Activated CD4-positive, alpha-beta memory T cell treated with anti-CD3 and anti-CD28 coated beads for 36 hours (primary cell): ENCODE data around the gene TMLHE. TPM values are rescaled to one million over a fixed set of nuclear protein-coding genes. Genes with fewer than 3 reads are reported as not detected.
"Not testable (repeated sequence)": the region's sequence is repeated elsewhere in the genome, so short reads cannot be mapped to it uniquely, and the experiment has no call there.

Experiments used
- CTCF ChIA-PET: fragments of 350-600 bp; sonication (Branson Sonifier 250); formaldehyde crosslinking; loops from one replicate; lab custom pipeline; 2021; ENCODE audit warnings: antibody characterized with exemption, inconsistent platforms; lab: Charles Lee
- POLR2A ChIA-PET: fragments of 350-600 bp; sonication (Branson Sonifier 250); formaldehyde crosslinking; loops from one replicate; lab custom pipeline; 2021; ENCODE audit warnings: antibody characterized with exemption; lab: Charles Lee
- DNase-seq: peaks from one replicate; pipeline ENCODE4 v3.0.0-alpha.2; 2020
- H3K27ac Mint-ChIP-seq: one replicate; pipeline ENCODE4 v1.8.0; 2021; ENCODE audit warnings: mixed read lengths
- H3K27me3 Mint-ChIP-seq: one replicate; pipeline ENCODE4 v1.8.0; 2021; ENCODE audit warnings: mixed read lengths
- H3K36me3 Mint-ChIP-seq: one replicate; pipeline ENCODE4 v1.8.0; 2021; ENCODE audit warnings: mixed read lengths
- H3K4me1 Mint-ChIP-seq: one replicate; pipeline ENCODE4 v1.8.0; 2021; ENCODE audit warnings: low read depth, mixed read lengths
- H3K4me3 Mint-ChIP-seq: one replicate; pipeline ENCODE4 v1.8.0; 2021; ENCODE audit warnings: mild to moderate bottlenecking, mixed read lengths
- H3K9me3 Mint-ChIP-seq: one replicate; pipeline ENCODE4 v1.8.0; 2021; ENCODE audit warnings: mixed read lengths
- intact Hi-C: fragments of 100-400 bp; cut with micrococcal nuclease; formaldehyde crosslinking; loops from one replicate; pipeline ENCODE4 v1.15.1; 2023
- total RNA-seq, 2 experiments: library from RNA; stranded (reverse); gene quantifications; one replicate each; pipeline ENCODE4 v1.2.3, GENCODE V29; 2021

Gene TMLHE
- total RNA-seq = 10 to 100 TPM; 13.3 to 13.9 TPM

- peak; percentile 75 for DNase-seq
- CTCF ChIA-PET = no interaction called here
- Mint-ChIP-seq H3K4me3 (peak within 1 kb of the TSS; percentile 91), H3K36me3 (peaks cover 3% of the 10 kb centered on the region), H3K27me3 (no peaks in the 10 kb centered on the region), H3K27ac (peak within 1 kb of the TSS; percentile 95), H3K4me1 (peaks cover 29% of the 10 kb centered on the region), H3K9me3 (no peaks in the 10 kb centered on the region)
- intact Hi-C loops = loop anchor here (1.0 kb wide), 1 partner anchor 20 kb away; no protein-coding TSS in a partner anchor
- POLR2A ChIA-PET = no interaction called here
These were observed at the start of gene TMLHE, which contains the start of gene SPRY3 for GRCh38 chrX:155612312-155613224. Gene TMLHE, minus strand, starts transcription at chrX:155612952. Its CDS starts 67,676 bp downstream, at chrX:155545276. Gene SPRY3, plus strand, starts transcription at chrX:155612586.

GRCh38 chrX:155662282-155662681, 49.5 kb upstream of the TMLHE start:
- Mint-ChIP-seq H3K27me3 (no peaks in the 10 kb centered on the region), H3K4me1 (no peaks in the 10 kb centered on the region), H3K9me3 (peaks cover 15% of the 10 kb centered on the region), H3K36me3 (peaks cover 2% of the 10 kb centered on the region), H3K27ac (no peak overlapping the region), H3K4me3 (no peak overlapping the region)
- CTCF ChIA-PET = no interaction called here
- intact Hi-C loops = no loop called here
- no peak for DNase-seq
- POLR2A ChIA-PET = no interaction called here

- H3K4me1 Mint-ChIP-seq = no peaks in the 10 kb centered on the region
- H3K9me3 Mint-ChIP-seq = no peaks in the 10 kb centered on the region
- H3K36me3 Mint-ChIP-seq = no peaks in the 10 kb centered on the region
- no peak overlapping the region for H3K4me3 Mint-ChIP-seq
- DNase-seq = no peak
- no peak overlapping the region for H3K27ac Mint-ChIP-seq
- intact Hi-C loops = no loop called here
- H3K27me3 Mint-ChIP-seq = peaks cover 4% of the 10 kb centered on the region
- ChIA-PET CTCF (no interaction called here), POLR2A (no interaction called here)
These were observed 32.4 kb upstream of the TMLHE start for GRCh38 chrX:155645180-155645579.

- Mint-ChIP-seq H3K9me3 (no peaks in the 10 kb centered on the region), H3K36me3 (no peaks in the 10 kb centered on the region), H3K27me3 (peaks cover 4% of the 10 kb centered on the region), H3K27ac (no peak overlapping the region), H3K4me1 (no peaks in the 10 kb centered on the region), H3K4me3 (no peak overlapping the region)
- intact Hi-C loops = no loop called here
- DNase-seq = no peak
- CTCF ChIA-PET = no interaction called here
- POLR2A ChIA-PET = no interaction called here
These were observed 30.5 kb upstream of the TMLHE start for GRCh38 chrX:155643240-155643639.

GRCh38 chrX:155641371-155641770, 28.6 kb upstream of the TMLHE start:
- POLR2A ChIA-PET, CTCF ChIA-PET: not testable (repeated sequence)

GRCh38 chrX:155637714-155638113, 25.0 kb upstream of the TMLHE start:
- peaks cover 2% of the 10 kb centered on the region for H3K4me1 Mint-ChIP-seq
- H3K27me3 Mint-ChIP-seq = peaks cover 4% of the 10 kb centered on the region

More at GRCh38 chrX:155641371-155641770, 28.6 kb upstream of the TMLHE start:
- peak overlapping the region; percentile 65 for H3K4me3 Mint-ChIP-seq
- H3K4me1 Mint-ChIP-seq, H3K27me3 Mint-ChIP-seq, H3K36me3 Mint-ChIP-seq, H3K9me3 Mint-ChIP-seq, intact Hi-C loops, DNase-seq, H3K27ac Mint-ChIP-seq: not testable (repeated sequence)

GRCh38 chrX:155635019-155635418, 22.3 kb upstream of the TMLHE start:
- POLR2A ChIA-PET, H3K4me1 Mint-ChIP-seq, H3K27me3 Mint-ChIP-seq, H3K27ac Mint-ChIP-seq, DNase-seq, H3K4me3 Mint-ChIP-seq, CTCF ChIA-PET, intact Hi-C loops, H3K36me3 Mint-ChIP-seq: not testable (repeated sequence)
- peaks cover 12% of the 10 kb centered on the region for H3K9me3 Mint-ChIP-seq

More at GRCh38 chrX:155637714-155638113, 25.0 kb upstream of the TMLHE start:
- intact Hi-C loops = no loop called here
- DNase-seq = no peak
- ChIA-PET POLR2A (no interaction called here), CTCF (no interaction called here)
- H3K36me3 Mint-ChIP-seq = no peaks in the 10 kb centered on the region
- H3K4me3 Mint-ChIP-seq = no peak overlapping the region
- peaks cover 4% of the 10 kb centered on the region for H3K9me3 Mint-ChIP-seq
- H3K27ac Mint-ChIP-seq = no peak overlapping the region

- Mint-ChIP-seq H3K27me3 (no peaks in the 10 kb centered on the region), H3K27ac (peak overlapping the region; percentile 69), H3K4me1 (peaks cover 8% of the 10 kb centered on the region), H3K36me3 (no peaks in the 10 kb centered on the region), H3K4me3 (peak overlapping the region; percentile 53), H3K9me3 (peaks cover 15% of the 10 kb centered on the region)
- intact Hi-C loops = loop anchor here (1.0 kb wide), 1 partner anchor 20 kb away; the partner anchor contains the start of genes SPRY3 and TMLHE
- POLR2A ChIA-PET = no interaction called here
- DNase-seq = peak; percentile 19
- CTCF ChIA-PET = interaction anchor here (0.6 kb wide), 1 partner anchor 227 kb away, joined by 3 read pairs; no protein-coding TSS in a partner anchor
These were observed 19.8 kb upstream of the TMLHE start for GRCh38 chrX:155632431-155633100.

- CTCF ChIA-PET, DNase-seq, POLR2A ChIA-PET, H3K4me1 Mint-ChIP-seq, intact Hi-C loops, H3K4me3 Mint-ChIP-seq, H3K27ac Mint-ChIP-seq, H3K27me3 Mint-ChIP-seq, H3K9me3 Mint-ChIP-seq, H3K36me3 Mint-ChIP-seq: not testable (repeated sequence)
These were observed 7.4 kb upstream of the TMLHE start for GRCh38 chrX:155620110-155620509.

GRCh38 chrX:155615938-155616337, 3.2 kb upstream of the TMLHE start:
- Mint-ChIP-seq H3K4me3 (no peak overlapping the region), H3K36me3 (peaks cover 1% of the 10 kb centered on the region), H3K27me3 (no peaks in the 10 kb centered on the region), H3K27ac (no peak overlapping the region), H3K9me3 (no peaks in the 10 kb centered on the region), H3K4me1 (peaks cover 10% of the 10 kb centered on the region)
- CTCF ChIA-PET = no interaction called here
- DNase-seq = no peak
- intact Hi-C loops = no loop called here
- POLR2A ChIA-PET = no interaction called here

- H3K36me3 Mint-ChIP-seq = peaks cover 3% of the 10 kb centered on the region
- no peak overlapping the region for H3K4me3 Mint-ChIP-seq
- no peak for DNase-seq
- no peaks in the 10 kb centered on the region for H3K9me3 Mint-ChIP-seq
- H3K4me1 Mint-ChIP-seq = peaks cover 21% of the 10 kb centered on the region
- ChIA-PET POLR2A (no interaction called here), CTCF (no interaction called here)
- no peak overlapping the region for H3K27ac Mint-ChIP-seq
- intact Hi-C loops = no loop called here
- no peaks in the 10 kb centered on the region for H3K27me3 Mint-ChIP-seq
These were observed 1.3 kb upstream of the TMLHE start for GRCh38 chrX:155613927-155614559.

GRCh38 chrX:155611302-155611701, 1.4 kb downstream of the TMLHE start:
- Mint-ChIP-seq H3K4me3 (peak overlapping the region; percentile 91), H3K27me3 (no peaks in the 10 kb centered on the region), H3K27ac (no peak overlapping the region), H3K9me3 (peaks cover 8% of the 10 kb centered on the region), H3K4me1 (peaks cover 34% of the 10 kb centered on the region), H3K36me3 (peaks cover 9% of the 10 kb centered on the region)
- ChIA-PET CTCF (no interaction called here), POLR2A (no interaction called here)
- intact Hi-C loops = no loop called here
- no peak for DNase-seq
